Neural cell (in vitro differentiated cells): ENCODE data around the gene DUOX1.

ENCODE experiments used
- CTCF ChIP-seq: fragments of 450-650 bp; IDR thresholded peaks from 2 replicates; pipeline ENCODE4 v1.5.1; 2014; ENCODE audit warnings: antibody characterized with exemption, mild to moderate bottlenecking, moderate library complexity; ENCODE audit not compliant: poor library complexity, severe bottlenecking
- EP300 ChIP-seq: fragments of 450-650 bp; conservative IDR thresholded peaks from 2 replicates; pipeline ENCODE4 v1.6.1; 2014; ENCODE audit warnings: antibody characterized with exemption, mild to moderate bottlenecking, moderate library complexity; ENCODE audit not compliant: poor library complexity, severe bottlenecking
- EZH2 ChIP-seq: fragments of 200-600, 300-800 bp; shearing (Covaris generic), sonication (generic); IDR thresholded peaks from 2 replicates; pipeline ENCODE4 v1.6.1; 2014; ENCODE audit warnings: antibody characterized with exemption, low read length, borderline replicate concordance, mild to moderate bottlenecking; ENCODE audit not compliant: insufficient read depth, poor library complexity, severe bottlenecking

GRCh38 chr15:45149060-45149459, 19.3 kb downstream of the DUOX1 start:
- TF ChIP-seq CTCF, result no peak
- no peak for TF ChIP-seq EZH2
- no peak for TF ChIP-seq EP300
